IMR-90 (cell line): ENCODE results near the gene ADAMTS12. TPM values are rescaled to one million over a fixed set of nuclear protein-coding genes. Genes with fewer than 3 reads are reported as not detected.

Source experiments
- ATAC-seq: fragments of 200-7000 bp; cut with Tn5 transposase; 2 replicates; pipeline ENCODE4 v1.9.1; 2020; ENCODE audit warnings: low read depth, mild to moderate bottlenecking, moderate library complexity
- BruUV-seq: library from RNA; stranded (reverse); fragments of 400-500 nt; replicated peaks from 2 replicates; lab custom pipeline; 2021; lab: Mats Ljungman, UMichigan
- CTCF ChIA-PET: fragments of 300-600 bp; formaldehyde crosslinking; extraction: SDS; loops from one replicate; lab custom pipeline; 2021; ENCODE audit warnings: antibody characterized with exemption; lab: Yijun Ruan, JAX
- POLR2A ChIA-PET: fragments of 300-600 bp; sonication (Branson Sonifier 250); formaldehyde crosslinking; loops from one replicate; lab custom pipeline; 2022; ENCODE audit warnings: antibody characterized with exemption; ENCODE audit not compliant: unreplicated experiment; lab: Charles Lee
- DNase-seq: peaks from one replicate; pipeline ENCODE4 v3.0.0; 2013
- H2AFZ ChIP-seq: replicated peaks from 2 replicates; pipeline ENCODE3; 2013; ENCODE audit warnings: low read length, mild to moderate bottlenecking; ENCODE audit not compliant: poor library complexity
- H2AK5ac ChIP-seq: 2 replicates; pipeline ENCODE4 v1.6.1; 2013; ENCODE audit warnings: low read depth, low read length, inconsistent platforms
- H2AK9ac ChIP-seq: replicated peaks from 2 replicates; pipeline ENCODE3; 2013; ENCODE audit warnings: mild to moderate bottlenecking, low read depth, low read length, moderate library complexity; ENCODE audit not compliant: poor library complexity
- H2BK120ac ChIP-seq: 2 replicates; pipeline ENCODE4 v1.6.1; 2013; ENCODE audit warnings: low read depth, low read length, inconsistent platforms
- H2BK15ac ChIP-seq: 3 replicates; pipeline ENCODE4 v1.6.1; 2013; ENCODE audit warnings: low read depth, low read length, inconsistent platforms
- H2BK20ac ChIP-seq: 2 replicates; pipeline ENCODE4 v1.6.1; 2013; ENCODE audit warnings: low read depth, mild to moderate bottlenecking, inconsistent platforms, low read length, moderate library complexity
- H2BK5ac ChIP-seq: 2 replicates; pipeline ENCODE4 v1.6.1; 2013; ENCODE audit warnings: mild to moderate bottlenecking, low read depth, low read length, inconsistent platforms; ENCODE audit not compliant: poor library complexity, severe bottlenecking
- H3K14ac ChIP-seq: replicated peaks from 2 replicates; pipeline ENCODE4 v1.6.1; 2013; ENCODE audit warnings: low read depth, low read length, inconsistent platforms
- H3K18ac ChIP-seq: 2 replicates; pipeline ENCODE4 v1.6.1; 2013; ENCODE audit warnings: low read depth, low read length, control low read depth
- H3K23ac ChIP-seq: 2 replicates; pipeline ENCODE4 v1.6.1; 2013; ENCODE audit warnings: low read depth, low read length, inconsistent platforms
- H3K27ac ChIP-seq: 2 replicates; pipeline ENCODE4 v1.5.1; 2013; ENCODE audit warnings: mild to moderate bottlenecking, control low read depth, low read length; ENCODE audit not compliant: insufficient read depth
- H3K27me3 ChIP-seq: 2 replicates; pipeline ENCODE4 v1.6.1; 2013; ENCODE audit warnings: low read length; ENCODE audit not compliant: control insufficient read depth, insufficient read depth
- H3K36me3 ChIP-seq: 2 replicates; pipeline ENCODE4 v1.6.1; 2013; ENCODE audit warnings: low read length, mixed read lengths; ENCODE audit not compliant: control insufficient read depth, insufficient read depth
- H3K4ac ChIP-seq: 2 replicates; pipeline ENCODE4 v1.6.1; 2013; ENCODE audit warnings: low read depth, low read length, inconsistent platforms
- H3K4me1 ChIP-seq: 2 replicates; pipeline ENCODE4 v1.6.1; 2013; ENCODE audit warnings: low read length, mixed read lengths; ENCODE audit not compliant: control insufficient read depth, insufficient read depth
- H3K4me2 ChIP-seq: 2 replicates; pipeline ENCODE4 v1.6.1; 2013; ENCODE audit warnings: low read depth, mild to moderate bottlenecking, control low read depth, low read length, moderate library complexity
- H3K4me3 ChIP-seq: 2 replicates; pipeline ENCODE4 v1.5.1; 2013; ENCODE audit warnings: low read depth, mild to moderate bottlenecking, control low read depth, low read length, moderate library complexity; ENCODE audit not compliant: insufficient read depth
- H3K56ac ChIP-seq: 2 replicates; pipeline ENCODE4 v1.6.1; 2013; ENCODE audit warnings: low read length, inconsistent platforms; ENCODE audit not compliant: insufficient read depth; ENCODE audit errors: extremely low read depth
- H3K79me1 ChIP-seq, 2 experiments: 2 replicates each; pipeline ENCODE4 v1.6.1; 2013; ENCODE audit warnings: low read length in 2 of 2, inconsistent platforms in 1 of 2, low read depth in 1 of 2
- H3K9ac ChIP-seq: 2 replicates; pipeline ENCODE4 v1.6.1; 2013; ENCODE audit warnings: low read depth, low read length, control low read depth
- H3K9me1 ChIP-seq: 2 replicates; pipeline ENCODE4 v1.6.1; 2013; ENCODE audit warnings: low read length, inconsistent platforms; ENCODE audit not compliant: insufficient read depth
- H3K9me3 ChIP-seq: 2 replicates; pipeline ENCODE4 v1.6.1; 2013; ENCODE audit warnings: low read length; ENCODE audit not compliant: control insufficient read depth, insufficient read depth
- H4K20me1 ChIP-seq: 2 replicates; pipeline ENCODE4 v1.6.1; 2013; ENCODE audit warnings: low read length, inconsistent platforms; ENCODE audit not compliant: insufficient read depth
- H4K5ac ChIP-seq: 2 replicates; pipeline ENCODE4 v1.6.1; 2013; ENCODE audit warnings: mild to moderate bottlenecking, low read depth, low read length, control low read depth
- H4K8ac ChIP-seq, 2 experiments: 2 replicates each; pipeline ENCODE4 v1.6.1; 2013; ENCODE audit warnings: low read depth in 2 of 2, low read length in 2 of 2, control low read depth in 1 of 2, inconsistent platforms in 1 of 2
- H4K91ac ChIP-seq: 2 replicates; pipeline ENCODE4 v1.6.1; 2013; ENCODE audit warnings: low read depth, low read length, inconsistent platforms; ENCODE audit not compliant: insufficient read depth
- BHLHE40 ChIP-seq: fragments of 150-350 bp; IDR thresholded peaks from 2 replicates; pipeline ENCODE4 v1.6.1; 2016; ENCODE audit warnings: mild to moderate bottlenecking, low read depth, low read length
- CEBPB ChIP-seq: IDR thresholded peaks from 2 replicates; pipeline ENCODE4 v1.6.1; 2012; ENCODE audit warnings: low read depth, low read length, improper control_type of control experiment
- CHD1 ChIP-seq: IDR thresholded peaks from 2 replicates; pipeline ENCODE4 v1.6.1; 2012; ENCODE audit warnings: low read depth, low read length, improper control_type of control experiment
- FOS ChIP-seq: fragments of 150-350 bp; IDR thresholded peaks from 2 replicates; pipeline ENCODE4 v1.6.1; 2016; ENCODE audit warnings: low read depth, low read length
- MAFK ChIP-seq: IDR thresholded peaks from 2 replicates; pipeline ENCODE4 v1.6.1; 2012; ENCODE audit warnings: low read depth, low read length, improper control_type of control experiment
- MAZ ChIP-seq: IDR thresholded peaks from 2 replicates; pipeline ENCODE4 v1.6.1; 2012; ENCODE audit warnings: low read depth, mild to moderate bottlenecking, low read length, improper control_type of control experiment, moderate library complexity, borderline replicate concordance
- POLR2A ChIP-seq: IDR thresholded peaks from 2 replicates; pipeline ENCODE4 v1.6.1; 2012; ENCODE audit warnings: mild to moderate bottlenecking, low read depth, low read length
- RAD21 ChIP-seq: IDR thresholded peaks from 2 replicates; pipeline ENCODE4 v1.6.1; 2012; ENCODE audit warnings: low read length, improper control_type of control experiment
- RCOR1 ChIP-seq: IDR thresholded peaks from 2 replicates; pipeline ENCODE4 v1.6.1; 2012; ENCODE audit warnings: mild to moderate bottlenecking, low read length, improper control_type of control experiment; ENCODE audit not compliant: insufficient replicate concordance
- RFX5 ChIP-seq: IDR thresholded peaks from 2 replicates; pipeline ENCODE4 v1.8.0; 2012; ENCODE audit warnings: low read depth, mild to moderate bottlenecking, low read length, moderate library complexity
- USF2 ChIP-seq: fragments of 150-350 bp; IDR thresholded peaks from 2 replicates; pipeline ENCODE4 v1.6.1; 2017; ENCODE audit warnings: mild to moderate bottlenecking, antibody characterized with exemption, low read length, low read depth
- WGBS, 2 experiments: methylation state at CpG; one replicate each; pipeline versions ENCODE4 v1.1.5 to v1.1.7; 2013; ENCODE audit warnings: missing lambda C conversion rate in 2 of 2; ENCODE audit not compliant: insufficient read length in 1 of 2; ENCODE audit errors: extremely low coverage in 2 of 2; 5-methylcytosine and 5-hydroxymethylcytosine counted together
- dilution Hi-C: fragments of 300-500 bp; cut with HindIII; formaldehyde crosslinking; loops from one replicate; pipeline ENCODE4 v1.14.3; 2018; ENCODE audit warnings: low sequenced_read_pairs; ENCODE audit not compliant: unreplicated experiment
- in situ Hi-C: fragments of 300-500 bp; cut with MboI; formaldehyde crosslinking; loops from 3 replicates; pipeline ENCODE4 v1.14.3; 2019; ENCODE audit warnings: low sequenced_read_pairs, inconsistent platforms, mixed read lengths
- intact Hi-C: fragments of 100-400 bp; cut with micrococcal nuclease; formaldehyde crosslinking; loops from 2 replicates; pipeline ENCODE4 v1.10.0; 2022
- polyA plus RNA-seq, 3 experiments: library from polyadenylated mRNA; depleted of rRNA; stranded (reverse); fragments of >200 nt; gene quantifications; 2 replicates each; pipeline ENCODE4 v1.2.3, GENCODE V29; 2012; ENCODE audit warnings: low replicate concordance in 1 of 3
- total RNA-seq: library from RNA; depleted of rRNA; stranded (reverse); fragments of >200 nt; gene quantifications from 2 replicates; pipeline ENCODE4 v1.2.3, GENCODE V29; 2012

Gene ADAMTS12
- total and polyA plus RNA-seq, 2 of the 4 experiments (the other 2 are of a cell fraction) = 27.3 to 51.3 TPM

GRCh38 chr5:33931136-33931535 is 39.3 kb upstream of the ADAMTS12 start:
- dilution Hi-C loops = no loop called here

More at GRCh38 chr5:33931136-33931535, 39.3 kb upstream of the ADAMTS12 start:
- Histone ChIP-seq H3K79me1 (no peaks in the 10 kb centered on the region), H2AFZ (no peak overlapping the region), H4K5ac (no peak overlapping the region), H3K27me3 (no peaks in the 10 kb centered on the region), H4K8ac (no peak overlapping the region), H2BK5ac (no peak overlapping the region), H3K9me3 (no peaks in the 10 kb centered on the region), H4K20me1 (no peaks in the 10 kb centered on the region; the same call in 1 of the 2 replicates), H2AK5ac (no peak overlapping the region), H3K4me3 (no peak overlapping the region), H3K14ac (no peak overlapping the region), H3K36me3 (no peaks in the 10 kb centered on the region), H3K18ac (no peak overlapping the region), H2BK15ac (no peak overlapping the region), H2AK9ac (no peak overlapping the region), H3K4me1 (no peaks in the 10 kb centered on the region), H3K4me2 (no peak overlapping the region), H2BK120ac (no peak overlapping the region), H3K9ac (no peak overlapping the region), H4K91ac (no peak overlapping the region), H3K56ac (no peak overlapping the region), H3K9me1 (no peaks in the 10 kb centered on the region), H3K23ac (no peak overlapping the region), H3K4ac (no peak overlapping the region), H2BK20ac (no peak overlapping the region), H3K27ac (no peak overlapping the region)
- in situ Hi-C loops = loop anchor here (5.0 kb wide), 1 partner anchor 464 kb away; no protein-coding TSS in a partner anchor
- TF ChIP-seq RCOR1 (no peak), MAFK (no peak), CHD1 (no peak), USF2 (no peak), RFX5 (no peak), CEBPB (no peak), BHLHE40 (no peak), FOS (no peak), MAZ (no peak), RAD21 (no peak), POLR2A (no peak)
- ChIA-PET POLR2A (no interaction called here), CTCF (no interaction called here)
- intact Hi-C loops = loop anchor here (5.0 to 10.0 kb wide), 3 partner anchors 124 to 459 kb away; no protein-coding TSS in a partner anchor
- BruUV-seq = no TSS peak
- DNase-seq = no peak
- 88% methylated on average over 2 of the region's 5 CpGs; no CpG with 5 or more reads in 1 of the 2 experiments for WGBS, 2 experiments
- ATAC-seq = no peak
